WI38 (cell line): ENCODE data around the gene CTNND2.

Experiments used
- H3K4me3 ChIP-seq: 2 replicates; pipeline ENCODE4 v1.5.1; 2011; ENCODE audit warnings: low read depth, mild to moderate bottlenecking, control low read depth, low read length
- CTCF ChIP-seq: IDR thresholded peaks from 2 replicates; pipeline ENCODE4 v1.5.1; 2012; ENCODE audit warnings: low read depth, mild to moderate bottlenecking, control low read depth, low read length

CTNND2 gene

GRCh38 chr5:11305245-11305644 lies 599.0 kb downstream of the CTNND2 start:
- TF ChIP-seq CTCF: no peak
- no peak overlapping the region for H3K4me3 ChIP-seq

GRCh38 chr5:11304641-11305040 lies 599.6 kb downstream of the CTNND2 start:
- H3K4me3 ChIP-seq: no peak overlapping the region

GRCh38 chr5:11302663-11303062 lies 601.6 kb downstream of the CTNND2 start:
- TF ChIP-seq CTCF: no peak
- H3K4me3 ChIP-seq: no peak overlapping the region

More at GRCh38 chr5:11304641-11305040, 599.6 kb downstream of the CTNND2 start:
- no peak for TF ChIP-seq CTCF

GRCh38 chr5:11301171-11301570 lies 603.1 kb downstream of the CTNND2 start:
- no peak overlapping the region for H3K4me3 ChIP-seq
- no peak for TF ChIP-seq CTCF

- TF ChIP-seq CTCF: no peak
These were observed 603.5 kb downstream of the CTNND2 start for GRCh38 chr5:11300736-11301135.

GRCh38 chr5:11298877-11299276 lies 605.4 kb downstream of the CTNND2 start:
- no peak for TF ChIP-seq CTCF
- no peak overlapping the region for H3K4me3 ChIP-seq

More at GRCh38 chr5:11300736-11301135, 603.5 kb downstream of the CTNND2 start:
- no peak overlapping the region for H3K4me3 ChIP-seq

- TF ChIP-seq CTCF: no peak
- no peak overlapping the region for H3K4me3 ChIP-seq
These were observed 610.7 kb downstream of the CTNND2 start for GRCh38 chr5:11293523-11293922.
